CD8-positive, alpha-beta memory T cell (primary cell): ENCODE measurements around the gene SGIP1. TPM values are rescaled to one million over a fixed set of nuclear protein-coding genes. Genes with fewer than 3 reads are reported as not detected.

ENCODE experiments used
- CTCF ChIA-PET: fragments of 350-600 bp; sonication (Branson Sonifier 250); formaldehyde crosslinking; loops from one replicate; lab custom pipeline; 2021; ENCODE audit warnings: antibody characterized with exemption; lab: Charles Lee
- POLR2A ChIA-PET: fragments of 350-600 bp; sonication (Branson Sonifier 250); formaldehyde crosslinking; loops from one replicate; lab custom pipeline; 2021; ENCODE audit warnings: antibody characterized with exemption; lab: Charles Lee
- DNase-seq, 5 donors: peaks; one replicate each; pipeline versions ENCODE4 v3.0.0 to v3.0.0-alpha.2; 2020 to 2022; ENCODE audit warnings: mixed read lengths in 1 of 5
- H3K27ac ChIP-seq: one replicate; pipeline ENCODE4 v1.7.0; 2013; ENCODE audit warnings: low read depth, mild to moderate bottlenecking, low read length, moderate library complexity
- H3K27me3 ChIP-seq: 2 replicates; pipeline ENCODE4 v1.7.0; 2013; ENCODE audit warnings: low read length, mild to moderate bottlenecking; ENCODE audit not compliant: insufficient read depth, poor library complexity, severe bottlenecking
- H3K36me3 ChIP-seq: 2 replicates; pipeline ENCODE4 v1.7.0; 2013; ENCODE audit warnings: mild to moderate bottlenecking, low read length, moderate library complexity; ENCODE audit not compliant: insufficient read depth
- H3K4me1 ChIP-seq: 2 replicates; pipeline ENCODE4 v1.7.0; 2013; ENCODE audit warnings: mild to moderate bottlenecking, low read length, moderate library complexity; ENCODE audit not compliant: insufficient read depth
- H3K4me3 ChIP-seq: 2 replicates; pipeline ENCODE4 v1.7.0; 2013; ENCODE audit warnings: mild to moderate bottlenecking, low read length
- H3K9me3 ChIP-seq: 2 replicates; pipeline ENCODE4 v1.7.0; 2013; ENCODE audit warnings: mild to moderate bottlenecking, low read length
- H3K27ac Mint-ChIP-seq, 8 donors: one replicate each; pipeline ENCODE4 v1.8.0; 2020 to 2021; ENCODE audit warnings: mixed read lengths in 8 of 8, mild to moderate bottlenecking in 6 of 8, inconsistent platforms in 3 of 8, moderate library complexity in 3 of 8
- H3K27me3 Mint-ChIP-seq, 2 donors: one replicate each; pipeline ENCODE4 v1.8.0; 2020 to 2021; ENCODE audit warnings: mixed read lengths in 2 of 2, mild to moderate bottlenecking in 1 of 2, moderate library complexity in 1 of 2
- H3K36me3 Mint-ChIP-seq, 3 donors: one replicate each; pipeline ENCODE4 v1.8.0; 2020 to 2021; ENCODE audit warnings: mixed read lengths in 3 of 3, inconsistent platforms in 1 of 3, mild to moderate bottlenecking in 1 of 3
- H3K4me1 Mint-ChIP-seq, 3 donors: one replicate each; pipeline ENCODE4 v1.8.0; 2020 to 2021; ENCODE audit warnings: mixed read lengths in 3 of 3, inconsistent platforms in 1 of 3, mild to moderate bottlenecking in 1 of 3
- H3K4me3 Mint-ChIP-seq, 7 donors: one replicate each; pipeline ENCODE4 v1.8.0; 2020 to 2021; ENCODE audit warnings: mixed read lengths in 7 of 7, mild to moderate bottlenecking in 6 of 7, moderate library complexity in 4 of 7, inconsistent platforms in 2 of 7
- H3K9me3 Mint-ChIP-seq, 5 donors: one replicate each; pipeline ENCODE4 v1.8.0; 2020 to 2022; ENCODE audit warnings: mixed read lengths in 5 of 5, mild to moderate bottlenecking in 3 of 5, moderate library complexity in 2 of 5, inconsistent platforms in 1 of 5
- polyA plus RNA-seq: library from polyadenylated mRNA; unstranded; fragments of 300-500 nt; fragmentation: Illumina TruSeq; gene quantifications from one replicate; pipeline ENCODE4 v1.2.3, GENCODE V29; 2021
- total RNA-seq, 2 experiments: library from RNA; stranded (reverse); gene quantifications; one replicate each; pipeline ENCODE4 v1.2.3, GENCODE V29; 2021

SGIP1 gene
- total and polyA plus RNA-seq, 3 experiments from 2014 or later: not detected

DNA sequence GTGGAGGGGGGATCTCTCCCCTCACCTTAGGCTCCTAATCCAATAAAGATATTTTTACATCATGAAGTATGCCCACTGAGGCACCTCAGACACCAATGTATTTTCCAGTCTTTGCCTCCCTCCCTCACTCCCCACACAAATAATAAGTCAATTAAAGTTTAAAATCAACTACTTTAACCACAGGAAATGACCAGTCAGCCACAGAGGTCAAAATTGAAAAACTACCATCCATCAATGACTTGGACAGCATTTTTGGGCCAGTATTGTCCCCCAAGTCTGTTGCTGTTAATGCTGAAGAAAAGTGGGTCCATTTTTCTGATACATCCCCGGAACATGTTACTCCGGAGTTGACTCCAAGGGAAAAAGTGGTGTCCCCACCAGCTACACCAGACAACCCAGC lies 147.7 kb downstream of the SGIP1 start:
- no peaks in the 10 kb centered on the region for H3K9me3 ChIP-seq
- H3K4me1 ChIP-seq: no peaks in the 10 kb centered on the region
- Mint-ChIP-seq H3K4me3 (no peak overlapping the region), H3K9me3 (peaks cover 0 to 2% (median 0%) of the 10 kb centered on the region in 5 donors), H3K27ac (no peak overlapping the region), H3K36me3 (no peaks in the 10 kb centered on the region), H3K4me1 (no peaks in the 10 kb centered on the region), H3K27me3 (peaks cover 0 to 48% of the 10 kb centered on the region in 2 donors)
- CTCF ChIA-PET: no interaction called here
- no peaks in the 10 kb centered on the region for H3K27me3 ChIP-seq
- DNase-seq: no peak
- POLR2A ChIA-PET: no interaction called here
- no peak overlapping the region for H3K27ac ChIP-seq
- no peaks in the 10 kb centered on the region for H3K36me3 ChIP-seq
- H3K4me3 ChIP-seq: no peak overlapping the region

DNA sequence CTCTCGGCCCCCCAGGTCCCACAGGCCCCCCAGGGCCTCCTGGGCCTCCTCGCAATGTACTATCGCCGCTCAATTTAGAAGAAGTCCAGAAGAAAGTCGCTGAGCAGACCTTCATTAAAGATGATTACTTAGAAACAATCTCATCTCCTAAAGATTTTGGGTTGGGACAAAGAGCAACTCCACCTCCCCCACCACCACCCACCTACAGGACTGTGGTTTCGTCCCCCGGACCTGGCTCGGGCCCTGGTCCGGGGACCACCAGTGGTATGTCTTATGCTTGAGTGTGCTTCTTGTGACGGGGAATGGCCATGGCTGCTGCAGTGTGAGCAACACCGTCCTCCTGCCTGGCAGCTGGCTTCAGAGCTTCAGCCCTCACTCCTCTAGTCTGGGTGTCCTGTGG lies 148.2 kb downstream of the SGIP1 start:
- DNase-seq: no peak
- Mint-ChIP-seq H3K27ac (no peak overlapping the region), H3K4me1 (no peaks in the 10 kb centered on the region), H3K36me3 (no peaks in the 10 kb centered on the region), H3K27me3 (peaks cover 0 to 44% of the 10 kb centered on the region in 2 donors), H3K9me3 (peaks cover 0 to 2% (median 0%) of the 10 kb centered on the region in 5 donors), H3K4me3 (no peak overlapping the region)
- Histone ChIP-seq H3K9me3 (no peaks in the 10 kb centered on the region), H3K36me3 (no peaks in the 10 kb centered on the region), H3K27ac (no peak overlapping the region), H3K4me1 (no peaks in the 10 kb centered on the region), H3K4me3 (no peak overlapping the region), H3K27me3 (no peaks in the 10 kb centered on the region)
- ChIA-PET POLR2A (no interaction called here), CTCF (no interaction called here)

DNA sequence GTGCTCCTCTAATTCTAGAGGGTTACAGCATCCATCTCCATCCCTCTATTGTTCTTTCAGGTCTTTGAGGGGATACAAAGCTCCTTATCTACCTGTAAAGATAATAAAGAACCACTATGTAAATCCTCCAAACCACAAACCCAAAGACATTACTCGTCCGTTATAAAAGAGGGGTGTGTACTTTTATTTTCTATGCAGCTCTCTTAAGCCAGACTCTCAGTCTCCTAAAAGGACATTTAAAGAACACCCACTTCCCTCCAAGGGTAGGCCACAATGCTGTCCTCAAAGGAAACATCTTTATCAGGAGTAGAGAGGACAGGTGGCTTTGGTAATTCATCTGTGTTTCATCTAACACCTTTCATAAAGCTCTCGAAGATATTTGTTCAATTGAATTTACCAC lies 150.4 kb downstream of the SGIP1 start:
- H3K27ac Mint-ChIP-seq: no peak overlapping the region
- no peaks in the 10 kb centered on the region for H3K36me3 Mint-ChIP-seq
- H3K9me3 Mint-ChIP-seq: peaks cover 0 to 2% (median 0%) of the 10 kb centered on the region in 5 donors
- Histone ChIP-seq H3K9me3 (no peaks in the 10 kb centered on the region), H3K4me1 (no peaks in the 10 kb centered on the region), H3K27me3 (no peaks in the 10 kb centered on the region), H3K4me3 (no peak overlapping the region), H3K27ac (no peak overlapping the region), H3K36me3 (no peaks in the 10 kb centered on the region)
- POLR2A ChIA-PET: no interaction called here
- H3K27me3 Mint-ChIP-seq: peaks cover 0 to 27% of the 10 kb centered on the region in 2 donors
- no peak for DNase-seq
- H3K4me3 Mint-ChIP-seq: no peak overlapping the region
- no peaks in the 10 kb centered on the region for H3K4me1 Mint-ChIP-seq
- CTCF ChIA-PET: no interaction called here

DNA sequence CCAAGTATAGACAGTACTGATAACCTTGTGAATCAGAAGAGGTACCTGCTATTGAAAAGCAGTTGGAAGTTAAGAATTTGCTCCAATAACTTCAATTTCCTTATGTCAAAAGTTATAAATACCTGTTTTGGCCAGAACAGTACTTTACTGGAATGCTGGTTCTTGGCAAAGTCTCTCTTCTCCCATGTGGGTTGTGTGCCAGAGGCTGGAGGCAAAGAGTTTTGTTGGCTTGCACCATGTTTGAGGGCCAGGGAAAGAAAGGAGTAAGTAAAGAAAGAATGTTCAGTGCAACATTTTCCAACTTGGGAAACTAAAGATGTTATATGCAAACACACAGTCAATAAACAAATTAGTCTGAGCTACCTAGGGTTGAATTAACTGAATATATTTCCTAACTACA lies 151.3 kb downstream of the SGIP1 start:
- Mint-ChIP-seq H3K27ac (no peak overlapping the region), H3K9me3 (peaks cover 0 to 2% (median 0%) of the 10 kb centered on the region in 5 donors), H3K4me3 (no peak overlapping the region), H3K36me3 (no peaks in the 10 kb centered on the region), H3K4me1 (no peaks in the 10 kb centered on the region), H3K27me3 (peaks cover 0 to 24% of the 10 kb centered on the region in 2 donors)
- DNase-seq: no peak
- CTCF ChIA-PET: no interaction called here
- POLR2A ChIA-PET: no interaction called here
- Histone ChIP-seq H3K9me3 (no peaks in the 10 kb centered on the region), H3K27me3 (no peaks in the 10 kb centered on the region), H3K36me3 (no peaks in the 10 kb centered on the region), H3K27ac (no peak overlapping the region), H3K4me1 (no peaks in the 10 kb centered on the region), H3K4me3 (no peak overlapping the region)

DNA sequence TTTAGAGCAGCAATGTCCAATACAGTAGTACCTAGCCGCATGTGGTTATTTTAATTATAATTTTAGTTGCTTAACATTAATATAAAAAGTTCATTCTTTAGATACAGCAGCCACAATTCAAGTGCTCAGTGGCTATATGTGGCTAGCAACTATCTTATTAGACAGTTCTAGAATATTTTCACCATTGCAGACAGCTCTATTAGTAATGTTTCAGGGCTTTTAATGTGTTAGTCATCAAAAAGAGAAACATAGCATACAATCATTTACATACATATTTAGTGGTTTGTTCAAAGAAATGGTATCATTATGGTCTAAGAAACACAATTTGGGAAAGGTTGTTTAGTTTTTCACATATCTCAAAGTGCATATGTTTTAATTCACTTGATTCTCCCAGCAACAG lies 151.7 kb downstream of the SGIP1 start:
- H3K4me3 Mint-ChIP-seq: no peak overlapping the region
- H3K9me3 Mint-ChIP-seq: peaks cover 0 to 2% (median 0%) of the 10 kb centered on the region in 5 donors
- Histone ChIP-seq H3K4me3 (no peak overlapping the region), H3K4me1 (no peaks in the 10 kb centered on the region), H3K27ac (no peak overlapping the region), H3K27me3 (no peaks in the 10 kb centered on the region), H3K9me3 (no peaks in the 10 kb centered on the region), H3K36me3 (no peaks in the 10 kb centered on the region)
- POLR2A ChIA-PET: no interaction called here
- H3K27ac Mint-ChIP-seq: no peak overlapping the region
- CTCF ChIA-PET: no interaction called here
- no peak for DNase-seq
- no peaks in the 10 kb centered on the region for H3K36me3 Mint-ChIP-seq
- peaks cover 0 to 26% of the 10 kb centered on the region in 2 donors for H3K27me3 Mint-ChIP-seq
- H3K4me1 Mint-ChIP-seq: no peaks in the 10 kb centered on the region

DNA sequence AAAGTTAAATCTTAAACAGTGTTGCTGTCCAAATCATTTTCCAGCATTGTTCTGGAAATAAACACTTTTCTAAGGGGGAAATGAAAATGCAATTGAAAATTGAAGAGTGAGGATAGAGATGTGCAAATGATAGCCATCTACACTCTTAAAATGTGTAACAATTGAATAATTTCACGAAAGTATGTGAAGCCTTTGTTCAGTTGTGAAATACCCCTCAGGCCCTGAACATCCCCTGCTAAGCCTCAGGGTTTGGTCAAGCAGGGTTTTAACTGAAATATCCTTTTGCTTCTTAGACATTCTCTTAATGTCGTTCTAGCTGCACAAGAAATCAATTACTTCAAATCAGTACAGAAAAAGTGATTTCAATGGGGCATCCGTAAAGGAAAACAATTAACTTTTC lies 152.5 kb downstream of the SGIP1 start:
- H3K27ac Mint-ChIP-seq: no peak overlapping the region
- DNase-seq: no peak

DNA sequence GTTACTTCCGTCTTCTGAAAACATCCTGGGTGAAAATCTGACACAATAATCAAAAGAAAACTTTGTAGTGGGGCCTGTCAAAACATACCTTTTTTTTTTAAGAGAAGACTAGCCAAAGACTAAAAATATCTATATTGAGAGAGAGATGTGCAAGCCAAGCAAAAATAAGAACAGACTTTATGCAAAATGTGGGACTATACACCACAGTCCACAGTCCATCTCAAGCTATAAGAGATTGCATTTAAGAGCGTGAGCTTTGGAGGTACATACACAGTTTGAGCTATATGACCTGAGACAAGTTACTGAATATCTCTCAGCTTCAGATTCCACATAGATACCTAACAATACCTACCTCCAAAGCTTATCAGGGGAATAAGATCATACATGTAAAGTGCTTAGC lies 153.4 kb downstream of the SGIP1 start:
- Histone ChIP-seq H3K4me1 (no peaks in the 10 kb centered on the region), H3K9me3 (no peaks in the 10 kb centered on the region), H3K4me3 (no peak overlapping the region), H3K36me3 (no peaks in the 10 kb centered on the region), H3K27me3 (no peaks in the 10 kb centered on the region), H3K27ac (no peak overlapping the region)
- Mint-ChIP-seq H3K9me3 (peaks cover 0 to 2% (median 0%) of the 10 kb centered on the region in 5 donors), H3K4me3 (no peak overlapping the region), H3K36me3 (no peaks in the 10 kb centered on the region), H3K27ac (no peak overlapping the region), H3K4me1 (no peaks in the 10 kb centered on the region), H3K27me3 (peaks cover 7 to 18% of the 10 kb centered on the region in 2 donors)
- DNase-seq: no peak
- POLR2A ChIA-PET: no interaction called here
- CTCF ChIA-PET: no interaction called here

More for the DNA sequence above, 152.5 kb downstream of the SGIP1 start:
- H3K4me1 ChIP-seq: no peaks in the 10 kb centered on the region
- H3K36me3 ChIP-seq: no peaks in the 10 kb centered on the region
- ChIA-PET CTCF (no interaction called here), POLR2A (no interaction called here)
- H3K4me3 ChIP-seq: no peak overlapping the region
- H3K9me3 ChIP-seq: no peaks in the 10 kb centered on the region
- H3K4me3 Mint-ChIP-seq: no peak overlapping the region
- H3K27me3 Mint-ChIP-seq: peaks cover 5 to 26% of the 10 kb centered on the region in 2 donors
- H3K27ac ChIP-seq: no peak overlapping the region
- no peaks in the 10 kb centered on the region for H3K36me3 Mint-ChIP-seq
- H3K27me3 ChIP-seq: no peaks in the 10 kb centered on the region
- H3K4me1 Mint-ChIP-seq: no peaks in the 10 kb centered on the region
- H3K9me3 Mint-ChIP-seq: peaks cover 0 to 2% (median 0%) of the 10 kb centered on the region in 5 donors

DNA sequence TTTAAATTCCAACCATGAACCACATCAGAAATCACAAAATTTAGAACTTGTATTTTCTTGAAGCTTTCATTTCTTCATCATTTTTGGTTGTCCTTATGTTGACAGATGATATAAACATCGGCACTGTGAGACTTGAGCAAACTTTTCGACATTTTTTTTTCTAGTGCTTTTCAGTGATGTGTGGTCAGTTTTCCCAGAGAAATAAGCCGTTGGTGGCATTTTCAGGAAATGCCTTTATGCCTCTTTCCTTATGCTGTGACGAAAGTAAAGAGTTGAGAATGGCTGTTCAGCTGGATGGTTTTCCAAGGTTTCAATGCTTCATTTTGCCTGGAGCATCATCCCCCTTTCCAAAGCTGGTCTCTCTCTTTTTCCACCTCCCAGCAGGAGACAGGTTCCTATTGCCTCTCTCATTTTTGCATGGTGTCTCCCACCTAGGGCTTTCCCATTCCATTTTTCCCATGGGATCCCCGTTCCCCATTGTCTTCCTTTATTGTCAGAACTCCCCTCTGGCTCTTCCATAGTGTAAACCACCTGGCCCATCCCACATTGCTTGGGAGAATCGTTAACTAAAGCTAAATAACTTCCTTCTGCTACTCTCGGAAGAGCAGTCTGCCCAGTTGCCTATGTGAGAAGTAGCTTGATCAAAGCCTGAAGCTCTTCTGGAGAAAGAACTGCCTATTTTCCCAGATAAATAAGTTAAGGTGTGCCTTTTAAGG lies 156.9 kb downstream of the SGIP1 start:
- CTCF ChIA-PET: no interaction called here
- Mint-ChIP-seq H3K27me3 (peaks cover 11 to 28% of the 10 kb centered on the region in 2 donors), H3K4me3 (no peak overlapping the region), H3K4me1 (peaks cover 0 to 5% (median 0%) of the 10 kb centered on the region in 3 donors), H3K36me3 (no peaks in the 10 kb centered on the region), H3K9me3 (no peaks in the 10 kb centered on the region), H3K27ac (no peak overlapping the region)
- H3K9me3 ChIP-seq: no peaks in the 10 kb centered on the region
- DNase-seq: no peak
- H3K4me3 ChIP-seq: no peak overlapping the region
- H3K27ac ChIP-seq: no peak overlapping the region
- no peaks in the 10 kb centered on the region for H3K36me3 ChIP-seq
- no peaks in the 10 kb centered on the region for H3K4me1 ChIP-seq
- no peaks in the 10 kb centered on the region for H3K27me3 ChIP-seq
- POLR2A ChIA-PET: no interaction called here
